GM18499 (cell line): ENCODE results near the gene GATA6.

Experiments used
- ATAC-seq: cut with Tn5 transposase; IDR thresholded peaks from one replicate; pipeline ENCODE4 v1.9.1; 2021; ENCODE audit warnings: moderate number of reproducible peaks; ENCODE audit not compliant: insufficient read depth, unreplicated experiment

GATA6 gene

DNA sequence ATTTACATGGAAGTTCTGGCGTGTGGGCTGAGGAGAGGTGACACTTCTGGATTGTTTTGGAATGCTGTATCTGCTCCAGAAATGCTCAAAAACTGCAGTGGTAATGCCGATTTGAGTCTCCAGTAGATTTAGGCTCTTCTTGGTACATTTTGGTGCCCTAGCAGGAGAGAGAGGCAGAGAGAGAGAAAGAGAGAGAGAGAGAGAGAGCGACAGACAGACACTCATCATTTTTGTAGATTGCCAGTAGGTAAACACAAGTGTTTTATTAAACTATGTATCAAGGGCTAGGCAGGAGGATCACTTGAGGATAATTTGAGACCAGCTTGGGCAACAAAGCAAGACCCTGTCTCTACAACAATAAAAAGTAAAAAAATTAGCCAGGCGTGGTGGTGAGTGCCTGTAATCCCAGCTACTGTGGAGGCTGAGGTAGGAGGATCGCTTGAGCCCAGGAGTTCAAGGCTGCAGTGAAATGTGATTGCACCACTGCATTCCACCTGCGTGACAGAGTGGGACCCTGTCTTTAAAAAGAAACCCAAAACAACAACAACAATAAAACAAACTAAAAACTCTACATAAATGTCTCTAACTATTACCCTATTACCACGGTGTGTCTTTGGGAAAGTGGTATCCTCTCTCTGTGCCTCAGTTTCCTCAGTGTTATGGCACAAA is 60.2 kb downstream of the GATA6 start:
- no peak for ATAC-seq

GRCh38 chr18:22230471-22230945 is 61.1 kb downstream of the GATA6 start:
- no peak for ATAC-seq

DNA sequence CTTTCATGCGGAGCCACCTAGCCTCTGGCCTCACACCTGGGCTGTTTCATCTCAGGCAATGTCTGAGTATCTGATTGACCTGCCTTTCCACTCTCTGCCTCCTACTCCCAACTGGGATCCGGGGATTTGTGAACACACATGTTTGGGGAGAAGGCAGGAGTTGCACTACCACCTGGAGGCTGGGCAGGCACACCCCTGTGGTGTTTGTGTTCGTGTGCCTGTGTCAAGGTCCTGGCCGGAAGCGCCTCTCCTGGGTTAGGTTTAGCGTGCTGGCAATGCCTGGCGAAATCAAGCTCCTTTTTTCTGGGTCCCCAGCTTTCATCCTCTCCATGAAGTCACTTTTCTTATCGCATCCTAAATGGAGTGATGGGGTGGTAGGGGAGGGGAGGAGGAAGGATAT is 63.9 kb downstream of the GATA6 start:
- no peak for ATAC-seq

DNA sequence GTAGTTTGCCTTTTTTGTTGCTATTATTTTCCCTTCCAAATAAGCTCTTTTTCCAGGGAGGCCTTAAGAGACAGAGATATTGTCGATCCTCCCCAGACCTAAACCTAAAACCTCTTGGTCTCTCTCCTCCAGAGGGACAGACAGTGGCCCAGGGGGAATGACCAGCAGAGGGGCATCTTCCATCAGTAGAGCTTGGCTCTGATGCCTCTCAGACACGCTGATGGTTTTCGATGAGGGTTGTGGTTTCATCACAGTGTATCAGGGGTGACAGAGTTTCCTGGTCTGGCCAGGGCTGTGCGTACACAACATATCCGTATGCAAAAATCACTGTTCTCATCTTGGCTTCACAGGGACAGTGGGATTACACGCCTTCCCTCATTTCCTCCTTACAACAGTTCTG is 68.6 kb downstream of the GATA6 start:
- ATAC-seq = no peak

DNA sequence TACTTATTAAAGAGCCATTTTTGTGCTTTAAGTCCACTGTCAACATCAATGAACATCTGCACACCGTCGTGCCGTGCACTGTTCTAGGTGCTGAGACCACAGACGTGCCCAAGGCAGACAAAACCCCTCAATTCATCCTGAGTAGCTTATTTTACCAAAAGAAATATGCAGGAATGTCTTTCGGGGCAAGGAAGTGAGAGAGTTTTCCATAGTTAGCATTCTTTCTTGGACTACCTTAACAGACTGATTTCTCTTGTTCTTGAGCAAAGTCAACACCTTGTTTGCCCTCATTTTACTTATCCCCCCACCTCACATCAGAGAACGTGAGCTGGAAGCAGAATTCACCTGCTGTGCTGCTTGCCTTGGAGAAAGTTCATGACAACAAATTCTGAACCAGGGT is 69.3 kb downstream of the GATA6 start:
- ATAC-seq = no peak

DNA sequence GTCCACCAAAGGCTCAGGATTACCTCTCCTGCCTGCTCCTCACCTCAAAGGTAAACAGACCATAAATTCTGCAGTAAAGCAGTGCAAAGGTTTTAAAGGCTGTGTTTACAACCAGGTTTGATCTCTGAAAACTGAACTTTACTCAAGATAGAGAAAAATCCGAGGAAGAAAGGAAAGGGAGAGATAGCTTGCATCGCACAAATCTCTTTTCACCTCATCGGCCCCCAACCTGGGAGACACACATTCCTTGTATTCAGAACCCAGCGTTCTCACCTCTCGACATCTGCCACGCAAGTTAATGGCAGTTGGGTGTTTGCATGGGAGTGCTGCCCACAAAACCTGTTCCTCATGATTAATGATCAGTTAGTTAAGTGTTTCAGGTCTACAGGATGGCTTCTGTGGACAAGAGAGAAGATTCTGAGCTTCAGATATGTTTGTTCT is 72.6 kb downstream of the GATA6 start:
- no peak for ATAC-seq

- no peak for ATAC-seq
Measured at GRCh38 chr18:22243513-22243912, 74.1 kb downstream of the GATA6 start.

GRCh38 chr18:22250026-22250425 is 80.6 kb downstream of the GATA6 start:
- ATAC-seq = no peak

DNA sequence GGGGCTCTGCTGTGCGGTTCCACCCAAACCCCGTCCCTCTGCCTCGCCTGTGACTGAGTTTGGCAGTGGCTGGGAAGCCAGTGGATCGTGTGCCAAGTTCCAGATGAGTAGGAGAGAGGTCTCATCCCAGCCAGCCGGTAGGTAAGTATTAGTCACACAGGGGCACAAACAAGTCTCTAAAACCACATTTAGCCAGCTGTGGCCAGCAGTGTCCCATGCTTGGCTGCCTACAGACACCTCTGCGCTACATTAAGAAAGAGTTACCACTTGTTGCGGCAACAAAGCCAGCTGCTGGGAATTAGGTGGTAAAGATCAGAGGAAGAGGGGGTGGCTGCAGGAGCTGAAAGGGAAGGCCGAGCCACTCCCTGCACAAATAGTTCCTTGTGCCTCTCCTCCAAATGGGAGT is 81.2 kb downstream of the GATA6 start:
- ATAC-seq = no peak
